ENCODE measurements around the gene RPL37A. TPM values are rescaled to one million over a fixed set of nuclear protein-coding genes. Genes with fewer than 3 reads are reported as not detected.
A peak's percentile ranks its signal among the peaks of the same experiment; 100 is the strongest.

Gene RPL37A
- total and polyA plus RNA-seq, 9 of the 15 experiments (the other 6 are each of a cell fraction or from before 2014, with no cell fraction given), result 1,938 to 3,349 (median 2,436) TPM

DNA sequence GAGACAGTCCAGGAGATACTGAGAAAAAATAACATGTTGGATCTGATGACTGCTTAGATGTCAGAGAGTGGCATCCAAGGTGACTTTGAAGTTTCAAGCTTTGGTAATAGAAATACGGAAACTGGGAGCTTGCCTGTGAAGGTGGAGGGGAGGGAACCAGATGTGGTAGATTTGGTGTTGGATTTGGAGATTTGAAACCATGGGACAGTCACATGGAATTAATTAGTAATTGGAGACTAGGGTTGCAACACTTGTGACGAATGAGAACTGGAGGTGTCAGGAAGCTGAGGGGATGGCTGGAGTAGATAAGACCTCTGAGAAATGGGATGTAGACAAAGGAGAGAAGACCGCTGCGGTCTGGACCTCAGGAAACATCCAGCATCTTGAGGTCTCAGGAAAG, 46.7 kb downstream of the RPL37A start (continued):
- TF ChIP-seq, protein P1, sequence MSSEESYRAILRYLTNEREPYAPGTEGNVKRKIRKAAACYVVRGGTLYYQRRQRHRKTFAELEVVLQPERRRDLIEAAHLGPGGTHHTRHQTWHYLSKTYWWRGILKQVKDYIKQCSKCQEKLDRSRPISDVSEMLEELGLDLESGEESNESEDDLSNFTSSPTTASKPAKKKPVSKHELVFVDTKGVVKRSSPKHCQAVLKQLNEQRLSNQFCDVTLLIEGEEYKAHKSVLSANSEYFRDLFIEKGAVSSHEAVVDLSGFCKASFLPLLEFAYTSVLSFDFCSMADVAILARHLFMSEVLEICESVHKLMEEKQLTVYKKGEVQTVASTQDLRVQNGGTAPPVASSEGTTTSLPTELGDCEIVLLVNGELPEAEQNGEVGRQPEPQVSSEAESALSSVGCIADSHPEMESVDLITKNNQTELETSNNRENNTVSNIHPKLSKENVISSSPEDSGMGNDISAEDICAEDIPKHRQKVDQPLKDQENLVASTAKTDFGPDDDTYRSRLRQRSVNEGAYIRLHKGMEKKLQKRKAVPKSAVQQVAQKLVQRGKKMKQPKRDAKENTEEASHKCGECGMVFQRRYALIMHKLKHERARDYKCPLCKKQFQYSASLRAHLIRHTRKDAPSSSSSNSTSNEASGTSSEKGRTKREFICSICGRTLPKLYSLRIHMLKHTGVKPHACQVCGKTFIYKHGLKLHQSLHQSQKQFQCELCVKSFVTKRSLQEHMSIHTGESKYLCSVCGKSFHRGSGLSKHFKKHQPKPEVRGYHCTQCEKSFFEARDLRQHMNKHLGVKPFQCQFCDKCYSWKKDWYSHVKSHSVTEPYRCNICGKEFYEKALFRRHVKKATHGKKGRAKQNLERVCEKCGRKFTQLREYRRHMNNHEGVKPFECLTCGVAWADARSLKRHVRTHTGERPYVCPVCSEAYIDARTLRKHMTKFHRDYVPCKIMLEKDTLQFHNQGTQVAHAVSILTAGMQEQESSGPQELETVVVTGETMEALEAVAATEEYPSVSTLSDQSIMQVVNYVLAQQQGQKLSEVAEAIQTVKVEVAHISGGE (CRISPR knock-in tag; IDR thresholded peaks at IDR 0.05), result no peak
- TF ChIP-seq, protein P2, sequence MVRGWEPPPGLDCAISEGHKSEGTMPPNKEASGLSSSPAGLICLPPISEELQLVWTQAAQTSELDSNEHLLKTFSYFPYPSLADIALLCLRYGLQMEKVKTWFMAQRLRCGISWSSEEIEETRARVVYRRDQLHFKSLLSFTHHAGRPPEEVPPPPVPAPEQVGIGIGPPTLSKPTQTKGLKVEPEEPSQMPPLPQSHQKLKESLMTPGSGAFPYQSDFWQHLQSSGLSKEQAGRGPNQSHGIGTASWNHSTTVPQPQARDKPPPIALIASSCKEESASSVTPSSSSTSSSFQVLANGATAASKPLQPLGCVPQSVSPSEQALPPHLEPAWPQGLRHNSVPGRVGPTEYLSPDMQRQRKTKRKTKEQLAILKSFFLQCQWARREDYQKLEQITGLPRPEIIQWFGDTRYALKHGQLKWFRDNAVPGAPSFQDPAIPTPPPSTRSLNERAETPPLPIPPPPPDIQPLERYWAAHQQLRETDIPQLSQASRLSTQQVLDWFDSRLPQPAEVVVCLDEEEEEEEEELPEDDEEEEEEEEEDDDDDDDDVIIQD (CRISPR knock-in tag; IDR thresholded peaks at IDR 0.05), result no peak
- TF ChIP-seq HNRNPLL (IDR thresholded peaks at IDR 0.05; ENCODE audit: low read depth, low read length, poor library complexity, severe bottlenecking), result no peak
- TF ChIP-seq FOXJ3 (CRISPR knock-in tag; IDR thresholded peaks at IDR 0.05), result no peak
- TF ChIP-seq, protein P3, sequence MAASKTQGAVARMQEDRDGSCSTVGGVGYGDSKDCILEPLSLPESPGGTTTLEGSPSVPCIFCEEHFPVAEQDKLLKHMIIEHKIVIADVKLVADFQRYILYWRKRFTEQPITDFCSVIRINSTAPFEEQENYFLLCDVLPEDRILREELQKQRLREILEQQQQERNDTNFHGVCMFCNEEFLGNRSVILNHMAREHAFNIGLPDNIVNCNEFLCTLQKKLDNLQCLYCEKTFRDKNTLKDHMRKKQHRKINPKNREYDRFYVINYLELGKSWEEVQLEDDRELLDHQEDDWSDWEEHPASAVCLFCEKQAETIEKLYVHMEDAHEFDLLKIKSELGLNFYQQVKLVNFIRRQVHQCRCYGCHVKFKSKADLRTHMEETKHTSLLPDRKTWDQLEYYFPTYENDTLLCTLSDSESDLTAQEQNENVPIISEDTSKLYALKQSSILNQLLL (CRISPR knock-in tag; IDR thresholded peaks at IDR 0.05; ENCODE audit: borderline replicate concordance), result no peak
- TF ChIP-seq BRF1 (IDR thresholded peaks at IDR 0.05; ENCODE audit: borderline replicate concordance, extremely low read depth, insufficient read length), result no peak
- no peak for TF ChIP-seq ZNF408 (CRISPR knock-in tag; IDR thresholded peaks at IDR 0.05; ENCODE audit: low read depth)
- TF ChIP-seq CHD2 (IDR thresholded peaks at IDR 0.05; ENCODE audit: low read depth, low read length), result no peak
- TF ChIP-seq DNMT1 (IDR thresholded peaks at IDR 0.05), result no peak
- no peak for TF ChIP-seq STAG1 (CRISPR knock-in tag; IDR thresholded peaks at IDR 0.05; ENCODE audit: borderline replicate concordance)
- no peak for TF ChIP-seq TAF7 (tag; IDR thresholded peaks at IDR 0.05)
- no peak for TF ChIP-seq ZNF699 (CRISPR knock-in tag; IDR thresholded peaks at IDR 0.05; ENCODE audit: insufficient replicate concordance)
- peak; percentile 72; the same call in 1 of the 2 replicates for TF ChIP-seq CEBPG (CRISPR knock-in tag; IDR thresholded peaks at IDR 0.05)
- TF ChIP-seq CEBPG (tag; conservative IDR thresholded peaks at IDR 0.05 in 1 of 2, IDR thresholded peaks at IDR 0.05 in 1 of 2), result peak; percentile 63 to 94; a peak in 3 of 4 replicates
- TF ChIP-seq, protein P4, sequence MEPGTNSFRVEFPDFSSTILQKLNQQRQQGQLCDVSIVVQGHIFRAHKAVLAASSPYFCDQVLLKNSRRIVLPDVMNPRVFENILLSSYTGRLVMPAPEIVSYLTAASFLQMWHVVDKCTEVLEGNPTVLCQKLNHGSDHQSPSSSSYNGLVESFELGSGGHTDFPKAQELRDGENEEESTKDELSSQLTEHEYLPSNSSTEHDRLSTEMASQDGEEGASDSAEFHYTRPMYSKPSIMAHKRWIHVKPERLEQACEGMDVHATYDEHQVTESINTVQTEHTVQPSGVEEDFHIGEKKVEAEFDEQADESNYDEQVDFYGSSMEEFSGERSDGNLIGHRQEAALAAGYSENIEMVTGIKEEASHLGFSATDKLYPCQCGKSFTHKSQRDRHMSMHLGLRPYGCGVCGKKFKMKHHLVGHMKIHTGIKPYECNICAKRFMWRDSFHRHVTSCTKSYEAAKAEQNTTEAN (CRISPR knock-in tag; IDR thresholded peaks at IDR 0.05), result no peak
- TF ChIP-seq, protein P5, sequence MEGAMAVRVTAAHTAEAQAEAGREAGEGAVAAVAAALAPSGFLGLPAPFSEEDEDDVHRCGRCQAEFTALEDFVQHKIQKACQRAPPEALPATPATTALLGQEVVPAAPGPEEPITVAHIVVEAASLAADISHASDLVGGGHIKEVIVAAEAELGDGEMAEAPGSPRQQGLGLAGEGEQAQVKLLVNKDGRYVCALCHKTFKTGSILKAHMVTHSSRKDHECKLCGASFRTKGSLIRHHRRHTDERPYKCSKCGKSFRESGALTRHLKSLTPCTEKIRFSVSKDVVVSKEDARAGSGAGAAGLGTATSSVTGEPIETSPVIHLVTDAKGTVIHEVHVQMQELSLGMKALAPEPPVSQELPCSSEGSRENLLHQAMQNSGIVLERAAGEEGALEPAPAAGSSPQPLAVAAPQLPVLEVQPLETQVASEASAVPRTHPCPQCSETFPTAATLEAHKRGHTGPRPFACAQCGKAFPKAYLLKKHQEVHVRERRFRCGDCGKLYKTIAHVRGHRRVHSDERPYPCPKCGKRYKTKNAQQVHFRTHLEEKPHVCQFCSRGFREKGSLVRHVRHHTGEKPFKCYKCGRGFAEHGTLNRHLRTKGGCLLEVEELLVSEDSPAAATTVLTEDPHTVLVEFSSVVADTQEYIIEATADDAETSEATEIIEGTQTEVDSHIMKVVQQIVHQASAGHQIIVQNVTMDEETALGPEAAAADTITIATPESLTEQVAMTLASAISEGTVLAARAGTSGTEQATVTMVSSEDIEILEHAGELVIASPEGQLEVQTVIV (CRISPR knock-in tag; IDR thresholded peaks at IDR 0.05; ENCODE audit: borderline replicate concordance), result no peak
- no peak for TF ChIP-seq ELF2 (CRISPR knock-in tag; IDR thresholded peaks at IDR 0.05)
- no peak for TF ChIP-seq PTTG1 (tag; IDR thresholded peaks at IDR 0.05; ENCODE audit: low read depth)
